ENCODE results near the gene R3HDM4. TPM values are rescaled to one million over a fixed set of nuclear protein-coding genes. Genes with fewer than 3 reads are reported as not detected.
A peak's percentile ranks its signal among the peaks of the same experiment; 100 is the strongest.

The R3HDM4 gene
- total RNA-seq: 28.9 and 34.1 TPM in 2 replicates

DNA sequence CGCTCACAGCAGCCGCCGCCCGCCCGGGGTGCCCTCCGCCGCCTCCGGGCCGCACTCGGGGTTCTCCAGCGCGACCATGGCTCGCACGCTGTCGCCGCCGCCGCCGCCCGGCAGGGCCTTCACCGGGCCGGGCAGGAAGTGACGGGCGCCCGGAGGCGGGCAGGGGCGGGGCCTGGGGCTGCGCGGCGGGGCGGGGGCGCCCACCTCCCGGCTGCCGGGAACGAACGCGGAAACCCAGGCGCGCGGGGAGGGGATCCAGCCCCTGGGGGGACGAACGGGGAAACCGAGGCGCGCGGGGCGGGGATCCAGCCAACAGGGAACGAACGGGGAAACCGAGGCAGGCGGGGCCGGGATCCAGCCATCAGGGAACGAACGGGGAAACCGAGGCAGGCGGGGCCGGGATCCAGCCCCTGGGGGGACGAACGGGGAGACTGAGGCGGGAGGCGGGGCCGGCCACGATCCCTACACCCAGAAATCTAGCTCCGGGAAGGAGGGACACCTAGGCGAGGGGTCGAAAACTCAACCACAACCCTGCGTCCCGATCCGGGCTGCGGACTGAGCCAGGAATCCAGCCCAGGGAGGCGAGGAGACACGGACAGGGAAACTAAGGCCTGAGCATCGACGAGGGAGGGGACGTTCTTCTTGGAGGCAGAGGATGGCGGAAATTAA lies at the start of gene R3HDM4:
R3HDM4 (minus strand) TSS at position 140 of the 669 bp plus-strand sequence; CDS start at position 78, 62 bp downstream.

DNA sequence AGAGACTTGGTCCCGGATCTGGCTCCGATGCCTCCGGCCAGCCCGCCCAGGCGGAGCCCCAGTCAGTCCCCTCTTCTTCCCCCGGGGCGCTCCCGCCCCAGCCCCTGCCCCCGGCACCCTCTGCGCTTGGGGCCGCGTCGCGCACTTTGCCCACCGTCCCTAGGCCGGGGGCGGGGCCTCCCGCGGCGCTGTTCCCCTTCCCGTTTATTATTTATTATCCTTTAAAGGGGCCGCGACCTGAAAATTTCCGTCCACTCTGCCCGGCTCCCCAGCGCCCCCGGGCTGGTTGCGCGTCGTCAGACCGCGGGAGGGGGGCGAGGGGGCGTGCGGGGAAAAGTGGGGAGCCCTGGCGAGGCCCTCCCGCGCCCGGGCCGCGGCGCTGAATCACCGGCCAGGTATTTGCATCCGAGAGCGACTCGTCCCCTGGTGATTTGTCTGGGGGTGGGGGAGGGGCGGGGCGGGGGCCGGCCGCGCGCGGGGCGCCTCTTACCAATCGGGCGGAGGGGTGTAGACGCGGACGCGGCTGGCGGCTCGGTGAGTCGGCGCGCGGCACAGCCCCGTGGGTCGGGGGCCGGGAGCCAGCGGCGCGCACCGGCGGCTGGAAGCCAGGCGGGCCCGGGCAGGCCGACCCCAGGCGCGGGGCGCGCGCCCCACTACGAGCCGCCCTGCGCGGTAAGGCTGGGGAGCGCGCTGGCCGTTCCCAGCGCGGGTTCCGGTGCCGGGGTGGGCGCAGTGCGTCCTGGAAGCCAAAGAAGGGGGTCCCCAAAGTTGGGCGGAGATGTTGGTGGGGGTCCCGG lies 12.7 kb upstream of the R3HDM4 start, which contains the start of gene ARID3A:
ARID3A (plus strand) TSS at position 510 of the 797 bp plus-strand sequence. CDS start 3,494 bp downstream, outside the sequence.

DNA sequence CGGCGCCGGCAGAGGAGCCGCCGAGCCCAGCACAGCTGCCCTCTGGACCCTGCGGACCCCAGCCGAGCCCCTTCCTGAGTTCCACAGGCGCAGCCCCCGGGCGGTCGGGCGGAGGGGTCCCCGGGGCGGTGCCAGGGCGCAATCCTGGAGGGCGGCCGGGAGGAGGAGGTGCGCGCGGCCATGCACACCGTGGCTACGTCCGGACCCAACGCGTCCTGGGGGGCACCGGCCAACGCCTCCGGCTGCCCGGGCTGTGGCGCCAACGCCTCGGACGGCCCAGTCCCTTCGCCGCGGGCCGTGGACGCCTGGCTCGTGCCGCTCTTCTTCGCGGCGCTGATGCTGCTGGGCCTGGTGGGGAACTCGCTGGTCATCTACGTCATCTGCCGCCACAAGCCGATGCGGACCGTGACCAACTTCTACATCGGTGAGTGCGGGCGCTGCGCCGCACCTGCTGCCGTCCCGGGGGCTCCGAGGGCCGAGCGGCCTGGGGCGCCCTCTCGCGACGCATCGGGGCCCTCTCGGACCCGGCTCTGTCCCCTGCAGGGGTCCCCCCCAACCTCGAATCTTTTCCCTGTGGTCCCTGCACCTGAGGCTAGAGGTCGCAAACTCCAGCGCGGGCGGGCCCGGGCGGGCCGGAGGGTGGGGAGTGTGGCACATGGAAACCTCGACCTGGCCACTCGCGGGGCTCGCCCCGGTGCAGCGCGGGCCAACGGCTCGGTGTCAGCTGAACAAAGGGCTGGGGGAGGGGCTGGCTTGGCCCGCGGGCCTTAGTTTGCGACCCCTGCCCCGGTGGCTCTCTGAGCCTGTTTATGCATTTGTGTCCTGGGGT lies 4.5 kb upstream of the R3HDM4 start, which contains the start of gene KISS1R:
KISS1R (plus strand) TSS at position 11 of the 829 bp plus-strand sequence; CDS start at position 181, 170 bp downstream.

DNA sequence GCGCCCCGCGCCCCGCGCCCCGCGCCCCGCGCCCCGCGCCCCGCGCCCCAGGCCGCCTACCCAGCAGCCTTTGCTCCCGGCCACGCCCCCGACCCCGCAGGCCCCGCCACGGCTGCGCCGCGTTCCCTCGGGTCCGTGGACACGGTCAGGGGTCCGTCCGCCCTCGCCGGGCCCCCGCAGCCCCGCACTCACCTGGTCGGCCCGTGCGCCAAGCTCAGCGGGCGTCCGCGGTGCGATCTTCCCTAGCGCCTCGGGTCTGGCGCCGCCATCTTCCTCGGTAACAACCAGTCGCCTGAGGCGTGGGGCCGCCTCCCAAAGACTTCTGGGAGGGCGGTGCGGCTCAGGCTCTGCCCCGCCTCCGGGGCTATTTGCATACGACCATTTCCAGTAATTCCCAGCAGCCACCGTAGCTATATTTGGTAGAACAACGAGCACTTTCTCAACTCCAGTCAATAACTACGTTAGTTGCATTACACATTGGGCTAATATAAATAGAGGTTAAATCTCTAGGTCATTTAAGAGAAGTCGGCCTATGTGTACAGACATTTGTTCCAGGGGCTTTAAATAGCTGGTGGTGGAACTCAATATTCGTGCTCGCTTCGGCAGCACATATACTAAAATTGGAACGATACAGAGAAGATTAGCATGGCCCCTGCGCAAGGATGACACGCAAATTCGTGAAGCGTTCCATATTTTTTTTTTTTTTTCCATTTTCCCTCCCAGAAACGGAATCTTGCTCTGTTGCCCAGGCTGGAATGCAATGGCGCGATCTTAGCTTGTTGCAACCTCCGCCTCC lies 19.9 kb downstream of the R3HDM4 start, which contains the start of the genes MED16 and RNU6-9:
MED16 (minus strand) TSS at position 294 of the 796 bp plus-strand sequence. CDS start 2,056 bp downstream, outside the sequence.
RNU6-9 (plus strand) TSS at position 591 of the 796 bp plus-strand sequence.

GRCh38 chr19:858868-859843 lies 53.9 kb downstream of the R3HDM4 start, which contains the start of gene CFD:
Gene CFD (plus strand): TSS chr19:859664. CDS start chr19:859690, 26 bp downstream.

GRCh38 chr19:852136-853013 lies 60.6 kb downstream of the R3HDM4 start, which contains the start of gene ELANE:
Gene ELANE (plus strand): TSS chr19:852303. CDS start chr19:852329, 26 bp downstream.

Small RNA genes within 50 kb of the gene (small RNA-seq; reads per million reads assigned to genes)
- gene RNU6-9: 3.2 reads per million, percentile 84 among the genes with 10 or more reads in this experiment

Other genes with a start within 250 kb of the R3HDM4 start
- 15.9 and 33.2 TPM in 2 replicates for gene FSTL3, start 236.8 kb downstream of the R3HDM4 start, total RNA-seq
- not detected in 2 replicates for gene PRSS57, start 217.8 kb downstream of the R3HDM4 start, total RNA-seq
- 7.5 and 9.3 TPM in 2 replicates for gene PALM, start 204.3 kb downstream of the R3HDM4 start, total RNA-seq
- gene MISP, start 162.1 kb downstream of the R3HDM4 start, total RNA-seq: 0.22 and 0.26 TPM in 2 replicates
- 92.3 and 113 TPM in 2 replicates for gene PTBP1, start 115.8 kb downstream of the R3HDM4 start, total RNA-seq
- 0.39 and 0.76 TPM in 2 replicates for gene PLPPR3, start 91.3 kb downstream of the R3HDM4 start, total RNA-seq
- not detected in 2 replicates for gene AZU1, start 85.4 kb downstream of the R3HDM4 start, total RNA-seq
- not detected in 2 replicates for gene PRTN3, start 72.2 kb downstream of the R3HDM4 start, total RNA-seq
- gene ELANE, start 60.9 kb downstream of the R3HDM4 start, total RNA-seq: 0.43 and 1.0 TPM in 2 replicates
- gene CFD, start 53.6 kb downstream of the R3HDM4 start, total RNA-seq: 1.9 and 2.1 TPM in 2 replicates
- 16.5 and 20.4 TPM in 2 replicates for gene MED16, start 20.0 kb downstream of the R3HDM4 start, total RNA-seq
- not detected in 2 replicates for gene RNU6-9, start 19.7 kb downstream of the R3HDM4 start, total RNA-seq
- gene KISS1R, start 4.1 kb upstream of the R3HDM4 start, total RNA-seq: 0.13 TPM in 1 of 2 replicates, not detected in the other
- 5.6 and 7.1 TPM in 2 replicates for gene ARID3A, start 12.8 kb upstream of the R3HDM4 start, total RNA-seq
- gene WDR18, start 71.1 kb upstream of the R3HDM4 start, total RNA-seq: 27.6 and 41.2 TPM in 2 replicates
- 0.13 and 0.65 TPM in 2 replicates for gene GRIN3B, start 87.2 kb upstream of the R3HDM4 start, total RNA-seq
- 47.1 and 52.4 TPM in 2 replicates for gene TMEM259, start 107.9 kb upstream of the R3HDM4 start, total RNA-seq
- not detected in 2 replicates for gene RNU6-2, start 108.3 kb upstream of the R3HDM4 start, total RNA-seq
- 240 and 261 TPM in 2 replicates for gene CNN2, start 113.4 kb upstream of the R3HDM4 start, total RNA-seq
- 4.7 and 5.6 TPM in 2 replicates for gene ABCA7, start 126.9 kb upstream of the R3HDM4 start, total RNA-seq
- 0.32 and 0.39 TPM in 2 replicates for gene ARHGAP45, start 153.9 kb upstream of the R3HDM4 start, total RNA-seq
- 77.0 and 86.9 TPM in 2 replicates for gene POLR2E, start 182.2 kb upstream of the R3HDM4 start, total RNA-seq
- 451 and 456 TPM in 2 replicates for gene GPX4, start 190.8 kb upstream of the R3HDM4 start, total RNA-seq